ENCODE data around the gene YARS2. TPM values are rescaled to one million over a fixed set of nuclear protein-coding genes. Genes with fewer than 3 reads are reported as not detected.
"Not testable (repeated sequence)": the region's sequence is repeated elsewhere in the genome, so short reads cannot be mapped to it uniquely, and the experiment has no call there.

The YARS2 gene
- polyA plus RNA-seq, 1 donor (not counting 4 experiments of a cell fraction or from before 2014, with no cell fraction given) = 46.8 TPM

DNA sequence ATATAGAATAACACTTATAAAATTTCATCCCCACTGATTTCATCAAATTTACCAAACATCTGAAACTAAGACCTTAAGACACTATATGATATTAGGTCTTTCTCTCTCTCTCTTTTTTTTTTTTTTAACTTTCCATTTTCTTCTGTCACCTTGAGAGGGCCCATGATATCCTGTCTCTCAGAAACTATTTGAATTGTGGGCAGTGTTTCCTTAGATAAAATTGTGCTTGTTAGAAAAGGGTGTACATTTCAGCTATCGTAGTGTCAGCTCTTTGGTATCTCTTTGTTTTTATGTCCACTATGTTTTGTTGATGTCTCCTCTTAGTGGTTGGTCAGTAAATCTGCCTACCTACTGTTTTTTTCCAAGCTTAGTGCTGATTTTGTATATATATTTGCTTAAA is 52.8 kb downstream of the YARS2 start:
- Histone ChIP-seq H3K4me3 (ENCODE audit: control insufficient read depth in 2 of 3, extremely low read depth in 1 of 3, insufficient read depth in 2 of 3, low read depth in 1 of 3, low read length in 3 of 3) (no peak overlapping the region), H3K4me1 (ENCODE audit: control insufficient read depth, extremely low read depth, insufficient read depth, low read length) (no peaks in the 10 kb centered on the region), H2AFZ (ENCODE audit: control insufficient read depth, low read length) (no peak overlapping the region), H3K79me2 (ENCODE audit: control insufficient read depth, insufficient read depth, low read length) (peaks cover 42% of the 10 kb centered on the region), H3K27me3 (ENCODE audit: control insufficient read depth, extremely low read depth, insufficient read depth, low read length) (no peaks in the 10 kb centered on the region), H3K36me3 (ENCODE audit: control insufficient read depth in 2 of 2, extremely low read depth in 1 of 2, insufficient read depth in 2 of 2, low read length in 2 of 2) (peaks cover 0 to 8% of the 10 kb centered on the region in 2 experiments), H3K27ac (ENCODE audit: control insufficient read depth, insufficient read depth, low read length) (no peak overlapping the region), H4K20me1 (ENCODE audit: control insufficient read depth, extremely low read depth, insufficient read depth, low read length) (no peaks in the 10 kb centered on the region), H3K4me2 (ENCODE audit: control insufficient read depth, extremely low read depth, insufficient read depth, low read depth, low read length) (no peak overlapping the region), H3K9me3 (ENCODE audit: control insufficient read depth, low read depth, low read length) (no peaks in the 10 kb centered on the region), H3K9ac (ENCODE audit: control insufficient read depth, extremely low read depth, insufficient read depth, low read length) (no peak overlapping the region), H3K9me1 (ENCODE audit: control insufficient read depth, extremely low read depth, insufficient read depth, low read length) (no peaks in the 10 kb centered on the region)
- DNase-seq (ENCODE audit: low read depth, low spot score) (no peak), FAIRE-seq (no peak)
- dilution Hi-C loops (cut with MboI; ENCODE audit: extremely low pct_ligation_motif_present, low sequenced_read_pairs) = no loop called here
- no peak for TF ChIP-seq EZH2 (IDR thresholded peaks at IDR 0.05; ENCODE audit: low read length)
- no peak for TF ChIP-seq CTCF (optimal IDR thresholded peaks at IDR 0.05 in 1 of 3, IDR thresholded peaks at IDR 0.05 in 1 of 3, conservative IDR thresholded peaks at IDR 0.05 in 1 of 3; ENCODE audit: extremely low read depth in 1 of 3, insufficient read depth in 2 of 3, low read length in 3 of 3)

DNA sequence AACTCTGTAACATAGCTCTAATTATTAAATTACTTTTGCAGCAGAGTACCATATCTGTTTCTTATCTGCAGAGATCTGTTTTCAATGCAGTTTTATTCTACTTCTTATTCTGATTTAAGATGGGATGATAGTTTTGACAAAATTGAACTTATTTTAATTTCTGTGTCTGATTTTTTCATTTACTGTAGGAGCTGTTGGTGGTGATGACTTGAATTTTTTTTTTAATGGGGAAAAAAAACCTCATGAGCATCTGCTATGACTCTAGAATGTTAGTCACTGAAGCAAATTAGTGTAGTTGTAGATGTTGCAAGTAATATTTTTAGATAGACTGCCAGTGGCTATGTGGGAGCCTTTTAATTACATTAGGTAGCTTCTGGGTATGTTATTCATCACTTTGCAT is 53.2 kb downstream of the YARS2 start:
- peaks cover 44% of the 10 kb centered on the region for H3K79me2 ChIP-seq (ENCODE audit: control insufficient read depth, insufficient read depth, low read length)
- peaks cover 0 to 4% of the 10 kb centered on the region in 2 experiments for H3K36me3 ChIP-seq (ENCODE audit: control insufficient read depth in 2 of 2, extremely low read depth in 1 of 2, insufficient read depth in 2 of 2, low read length in 2 of 2)
- no peak overlapping the region for H3K9ac ChIP-seq (ENCODE audit: control insufficient read depth, extremely low read depth, insufficient read depth, low read length)
- no peaks in the 10 kb centered on the region for H4K20me1 ChIP-seq (ENCODE audit: control insufficient read depth, extremely low read depth, insufficient read depth, low read length)
- no peaks in the 10 kb centered on the region for H3K9me3 ChIP-seq (ENCODE audit: control insufficient read depth, low read depth, low read length)
- FAIRE-seq (no peak), DNase-seq (ENCODE audit: low read depth, low spot score) (no peak)
- TF ChIP-seq EZH2 (IDR thresholded peaks at IDR 0.05; ENCODE audit: low read length) (no peak), CTCF (optimal IDR thresholded peaks at IDR 0.05 in 1 of 3, IDR thresholded peaks at IDR 0.05 in 1 of 3, conservative IDR thresholded peaks at IDR 0.05 in 1 of 3; ENCODE audit: extremely low read depth in 1 of 3, insufficient read depth in 2 of 3, low read length in 3 of 3) (no peak)
- H3K9me1 ChIP-seq (ENCODE audit: control insufficient read depth, extremely low read depth, insufficient read depth, low read length) = no peaks in the 10 kb centered on the region
- dilution Hi-C loops (cut with MboI; ENCODE audit: extremely low pct_ligation_motif_present, low sequenced_read_pairs) = no loop called here
- no peaks in the 10 kb centered on the region for H3K27me3 ChIP-seq (ENCODE audit: control insufficient read depth, extremely low read depth, insufficient read depth, low read length)
- H3K4me3 ChIP-seq (ENCODE audit: control insufficient read depth in 2 of 3, extremely low read depth in 1 of 3, insufficient read depth in 2 of 3, low read depth in 1 of 3, low read length in 3 of 3) = no peak overlapping the region
- no peak overlapping the region for H2AFZ ChIP-seq (ENCODE audit: control insufficient read depth, low read length)
- H3K4me1 ChIP-seq (ENCODE audit: control insufficient read depth, extremely low read depth, insufficient read depth, low read length) = no peaks in the 10 kb centered on the region
- no peak overlapping the region for H3K4me2 ChIP-seq (ENCODE audit: control insufficient read depth, extremely low read depth, insufficient read depth, low read depth, low read length)
- H3K27ac ChIP-seq (ENCODE audit: control insufficient read depth, insufficient read depth, low read length) = no peak overlapping the region

GRCh38 chr12:32699437-32699836 is 56.3 kb downstream of the YARS2 start:
- dilution Hi-C loops (cut with MboI; ENCODE audit: extremely low pct_ligation_motif_present, low sequenced_read_pairs); H3K4me2 ChIP-seq (ENCODE audit: control insufficient read depth, extremely low read depth, insufficient read depth, low read depth, low read length); H3K4me3 ChIP-seq (ENCODE audit: control insufficient read depth in 2 of 3, extremely low read depth in 1 of 3, insufficient read depth in 2 of 3, low read depth in 1 of 3, low read length in 3 of 3); H3K9me1 ChIP-seq (ENCODE audit: control insufficient read depth, extremely low read depth, insufficient read depth, low read length); H3K27me3 ChIP-seq (ENCODE audit: control insufficient read depth, extremely low read depth, insufficient read depth, low read length); H3K36me3 ChIP-seq (ENCODE audit: control insufficient read depth in 2 of 2, extremely low read depth in 1 of 2, insufficient read depth in 2 of 2, low read length in 2 of 2); FAIRE-seq; H3K9ac ChIP-seq (ENCODE audit: control insufficient read depth, extremely low read depth, insufficient read depth, low read length); DNase-seq (ENCODE audit: low read depth, low spot score); H2AFZ ChIP-seq (ENCODE audit: control insufficient read depth, low read length); H3K4me1 ChIP-seq (ENCODE audit: control insufficient read depth, extremely low read depth, insufficient read depth, low read length); H3K27ac ChIP-seq (ENCODE audit: control insufficient read depth, insufficient read depth, low read length); H4K20me1 ChIP-seq (ENCODE audit: control insufficient read depth, extremely low read depth, insufficient read depth, low read length); H3K9me3 ChIP-seq (ENCODE audit: control insufficient read depth, low read depth, low read length): not testable (repeated sequence)
- peaks cover 70% of the 10 kb centered on the region for H3K79me2 ChIP-seq (ENCODE audit: control insufficient read depth, insufficient read depth, low read length)

All from keratinocyte (primary cell).